Right lobe of liver (tissue), 6 donors: ENCODE results near the gene PDZD4. TPM values are rescaled to one million over a fixed set of nuclear protein-coding genes. Genes with fewer than 3 reads are reported as not detected.

Source experiments
- ATAC-seq, 4 donors: fragments of 200-7000 bp; cut with Tn5 transposase; one replicate each; pipeline ENCODE4 v1.9.1; 2020; ENCODE audit warnings: mild to moderate bottlenecking in 4 of 4, moderate library complexity in 4 of 4
- DNase-seq, 3 donors: peaks; one replicate each; pipeline ENCODE4 v3.0.0-alpha.2; 2020
- H3K27ac ChIP-seq, 3 donors: fragments of 200-600 bp; one replicate each; pipeline ENCODE4 v1.8.0; 2022
- H3K27me3 ChIP-seq, 2 donors: fragments of 200-600 bp; one replicate each; pipeline ENCODE4 v1.8.0; 2022
- H3K36me3 ChIP-seq, 4 donors: fragments of 200-600 bp; sonication (generic) in 1 of 4; one replicate each; pipeline versions ENCODE4 v1.5.1 to v1.8.0; 2017 to 2022; ENCODE audit warnings: control low read depth in 1 of 4
- H3K4me1 ChIP-seq, 4 donors: fragments of 200-600 bp; sonication (generic) in 1 of 4; one replicate each; pipeline versions ENCODE4 v1.5.1 to v1.8.0; 2017 to 2022; ENCODE audit warnings: control low read depth in 1 of 4
- H3K4me3 ChIP-seq, 3 donors: fragments of 200-600 bp; one replicate each; pipeline ENCODE4 v1.8.0; 2022
- H3K9me3 ChIP-seq, 4 donors: fragments of 200-600 bp; sonication (generic) in 1 of 4; one replicate each; pipeline versions ENCODE4 v1.5.1 to v1.8.0; 2017 to 2022; ENCODE audit warnings: control low read depth in 1 of 4
- CTCF ChIP-seq, 4 donors: fragments of 200-600 bp in 3 of 4; fragments of 450-650 bp in 1 of 4; IDR thresholded peaks; one replicate each; pipeline versions ENCODE4 v1.5.1 to v1.8.0; 2016 to 2022; ENCODE audit warnings: antibody characterized with exemption in 4 of 4, mild to moderate bottlenecking in 2 of 4
- POLR2A ChIP-seq: fragments of 450-650 bp; IDR thresholded peaks from one replicate; pipeline ENCODE4 v1.6.1; 2017; ENCODE audit warnings: antibody characterized with exemption, mild to moderate bottlenecking
- WGBS: methylation state at CpG from one replicate; pipeline ENCODE4 v1.1.6; 2018; ENCODE audit warnings: low coverage, low lambda C conversion rate; ENCODE audit not compliant: insufficient coverage; ENCODE audit errors: missing lambda C conversion rate; 5-methylcytosine and 5-hydroxymethylcytosine counted together
- intact Hi-C, 2 donors: fragments of 100-400 bp; cut with DNase I; formaldehyde crosslinking; loops; one replicate each; pipeline versions ENCODE4 v1.11.2 to v1.14.1; 2022
- total RNA-seq, 6 experiments: library from RNA; depleted of rRNA in 2 of 6; stranded (reverse); fragments of >200 nt in 2 of 6; fragmentation: NEBNext Ultra II Directional in 3 of 6; extraction: Animal tissue kit (Norgen Biotek cat#: 25700) in 3 of 6; gene quantifications; one replicate each; pipeline versions ENCODE4 v1.1.0 to v1.2.4, GENCODE V29; 2016 to 2023
- donor health status: DM: no; HTN: yes; CAD: no.
- donor health status: DM: no; HTN: no; CAD: no.
- donor health status: DM: no; HTN: no; CAD: no.
- donor health status: DM: no; HTN: yes; CAD: no.
- donor health status: DM: no; HTN: yes; CAD: no.

PDZD4 gene
- total RNA-seq, 6 experiments from 2014 or later, result 0.61 to 2.3 (median 1.5) TPM

- no peaks in the 10 kb centered on the region for H3K27me3 ChIP-seq
- DNase-seq (peak; percentile 91 to 95 (median 92)), ATAC-seq (peak; percentile 92 to 94 (median 94))
- H3K9me3 ChIP-seq, result no peaks in the 10 kb centered on the region
- 18% methylated on average over 25 of the region's 92 CpGs for WGBS
- peak; percentile 59 for TF ChIP-seq POLR2A
- TF ChIP-seq CTCF (IDR thresholded peaks at IDR 0.05), result peak in 3 of 4 donors; percentile 14 to 29 (median 22)
- intact Hi-C loops, result no loop called here
- peak within 1 kb of the TSS; percentile 62 to 78 (median 62) for H3K4me3 ChIP-seq
- H3K36me3 ChIP-seq, result no peaks in the 10 kb centered on the region
- H3K4me1 ChIP-seq, result no peaks in the 10 kb centered on the region
- peak within 1 kb of the TSS; percentile 69 to 92 (median 89) for H3K27ac ChIP-seq
Observed at GRCh38 chrX:153794018-153794896, 36.1 kb downstream of the PDZD4 start, which contains the start of the genes IDH3G and SSR4. Gene IDH3G, minus strand, starts transcription at chrX:153794375. Its CDS starts 49 bp downstream, at chrX:153794326. Gene SSR4, plus strand, starts transcription at chrX:153794668. Its CDS starts 20 bp downstream, at chrX:153794688.

- no peaks in the 10 kb centered on the region for H3K36me3 ChIP-seq
- peak in 3 of 4 donors; percentile 3 to 28 (median 9) for ATAC-seq
- DNase-seq, result no peak
- peak overlapping the region; percentile 69 to 92 (median 89) for H3K27ac ChIP-seq
- no peaks in the 10 kb centered on the region for H3K27me3 ChIP-seq
- no peak for TF ChIP-seq CTCF (IDR thresholded peaks at IDR 0.05)
- peak; percentile 28 for TF ChIP-seq POLR2A
- H3K9me3 ChIP-seq, result no peaks in the 10 kb centered on the region
- peak overlapping the region; percentile 62 to 78 (median 62) for H3K4me3 ChIP-seq
- intact Hi-C loops, result no loop called here
- WGBS, result 6% methylated on average over 3 of the region's 7 CpGs
- H3K4me1 ChIP-seq, result no peaks in the 10 kb centered on the region
Observed at GRCh38 chrX:153793291-153793690, 37.1 kb downstream of the PDZD4 start.

- intact Hi-C loops, result no loop called here
- Histone ChIP-seq H3K4me1 (no peaks in the 10 kb centered on the region), H3K27me3 (no peaks in the 10 kb centered on the region), H3K4me3 (no peak overlapping the region), H3K9me3 (no peaks in the 10 kb centered on the region), H3K27ac (no peak overlapping the region), H3K36me3 (no peaks in the 10 kb centered on the region)
- ATAC-seq (no peak), DNase-seq (no peak)
- no peak for TF ChIP-seq CTCF (IDR thresholded peaks at IDR 0.05)
- TF ChIP-seq POLR2A, result no peak
- WGBS, result 63% methylated on average over 3 of the region's 6 CpGs
Observed at GRCh38 chrX:153792368-153792767, 38.0 kb downstream of the PDZD4 start.

GRCh38 chrX:153791104-153791852, 39.1 kb downstream of the PDZD4 start:
- Histone ChIP-seq H3K27ac (no peak overlapping the region), H3K4me1 (no peaks in the 10 kb centered on the region), H3K4me3 (no peak overlapping the region), H3K9me3 (no peaks in the 10 kb centered on the region), H3K27me3 (no peaks in the 10 kb centered on the region), H3K36me3 (peaks cover 0 to under 1% (median 0%) of the 10 kb centered on the region in 4 donors)
- 69% methylated on average over 9 of the region's 17 CpGs for WGBS
- TF ChIP-seq POLR2A, result no peak
- no peak for TF ChIP-seq CTCF (IDR thresholded peaks at IDR 0.05)
- intact Hi-C loops, result no loop called here
- DNase-seq, result no peak
- ATAC-seq, result no peak
